NCI-H128 (cell line): ENCODE results near the gene CARF.
"Not testable (repeated sequence)": the region's sequence is repeated elsewhere in the genome, so short reads cannot be mapped to it uniquely, and the experiment has no call there.

ENCODE experiments used
- DNase-seq: peaks from one replicate; lab custom pipeline; 2025; ENCODE audit not compliant: unreplicated experiment; lab: John Stamatoyannopoulos, UW

CARF gene

DNA sequence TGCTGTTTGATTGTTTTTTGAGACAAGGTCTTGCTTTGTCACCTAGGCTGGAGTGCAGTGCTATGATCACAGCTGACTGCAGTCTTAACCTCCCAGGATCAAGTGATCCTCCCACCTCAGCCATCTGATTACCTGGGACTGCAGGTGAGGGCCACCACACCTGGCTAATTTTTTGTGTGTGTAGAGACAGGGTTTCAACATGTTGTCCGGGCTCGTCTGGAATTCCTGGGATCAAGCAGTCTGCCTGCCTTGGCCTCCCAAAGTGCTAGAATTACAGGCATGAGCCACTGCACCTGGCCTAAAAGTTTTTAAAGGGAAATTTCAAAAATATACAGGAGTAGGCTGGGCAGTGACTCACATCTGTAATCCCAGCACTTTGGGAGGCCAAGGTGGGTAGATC, 22.4 kb downstream of the CARF start:
- no peak for DNase-seq

DNA sequence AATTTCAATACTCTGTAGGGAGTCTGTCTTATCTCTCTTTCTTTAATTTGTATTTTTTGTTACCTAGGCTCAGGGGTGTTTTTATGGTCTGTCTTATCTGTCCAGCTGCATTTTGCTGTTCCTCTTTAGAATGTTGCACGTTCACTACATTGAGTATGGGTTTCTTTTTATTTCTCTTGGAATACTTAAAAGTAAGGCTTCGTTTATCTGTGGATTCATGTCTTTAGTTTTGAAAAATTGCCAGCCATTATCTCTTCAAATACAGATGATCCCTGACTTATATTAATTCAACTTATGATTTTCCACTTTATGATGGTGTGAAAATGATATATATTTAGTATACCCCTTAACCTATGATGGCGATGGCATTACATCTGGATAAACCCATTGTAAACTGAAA, 26.9 kb downstream of the CARF start:
- no peak for DNase-seq

DNA sequence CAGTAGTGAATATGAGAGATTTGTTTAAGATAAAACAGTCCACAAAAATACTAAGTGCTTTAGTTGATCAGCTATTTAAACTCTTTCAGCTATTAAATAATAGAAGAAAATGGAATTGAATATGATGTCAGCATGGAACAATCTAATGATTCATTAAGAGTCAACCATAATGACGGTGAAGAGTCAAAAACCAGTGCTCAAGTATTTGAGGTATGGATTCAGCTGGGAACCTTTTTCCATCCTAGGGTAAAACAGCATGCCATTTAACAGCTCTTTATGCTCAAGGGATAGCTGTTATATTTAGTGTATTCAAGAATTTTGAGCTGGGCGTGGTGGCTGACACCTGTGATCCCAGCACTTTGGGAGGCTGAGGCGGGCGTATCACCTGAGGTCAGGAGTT, 29.7 kb downstream of the CARF start:
- no peak for DNase-seq

DNA sequence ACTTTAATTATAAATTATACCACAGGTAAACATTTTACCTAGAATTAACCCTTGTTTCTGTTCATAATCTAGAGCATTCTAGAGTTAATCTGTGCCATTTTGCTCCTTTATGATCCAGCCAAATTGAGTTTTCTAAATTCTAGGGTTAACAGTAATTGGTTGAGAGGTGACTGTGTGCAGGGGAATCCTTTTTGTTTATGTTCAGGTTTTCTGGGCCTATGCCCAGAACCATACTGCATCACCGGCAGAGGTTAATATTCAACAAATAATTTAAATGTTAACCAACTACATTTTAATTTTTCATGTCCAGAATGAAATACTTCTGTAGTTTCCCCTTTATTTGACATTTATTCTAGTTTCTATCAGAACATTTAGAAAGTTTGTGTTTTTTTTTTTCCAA, 32.3 kb downstream of the CARF start:
- DNase-seq, result no peak

DNA sequence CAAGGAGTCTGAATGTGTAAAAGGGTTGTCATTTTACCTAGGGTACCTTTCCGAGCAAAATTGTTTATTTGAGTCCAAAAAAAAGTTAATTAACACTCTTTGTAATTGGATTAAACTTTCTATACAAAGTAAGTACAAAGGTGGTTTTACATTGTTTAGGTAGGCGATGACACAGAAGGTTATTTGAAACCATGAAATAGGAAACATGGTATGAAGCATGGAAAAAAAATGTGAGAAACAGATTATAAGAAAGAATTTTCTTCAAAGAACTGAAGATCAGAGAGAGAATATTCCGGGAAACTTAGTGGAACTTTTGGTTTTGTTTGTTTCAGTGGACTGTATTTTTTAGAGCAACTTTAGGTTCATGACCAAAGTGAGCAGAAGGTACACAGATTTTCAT, 32.7 kb downstream of the CARF start:
- no peak for DNase-seq

DNA sequence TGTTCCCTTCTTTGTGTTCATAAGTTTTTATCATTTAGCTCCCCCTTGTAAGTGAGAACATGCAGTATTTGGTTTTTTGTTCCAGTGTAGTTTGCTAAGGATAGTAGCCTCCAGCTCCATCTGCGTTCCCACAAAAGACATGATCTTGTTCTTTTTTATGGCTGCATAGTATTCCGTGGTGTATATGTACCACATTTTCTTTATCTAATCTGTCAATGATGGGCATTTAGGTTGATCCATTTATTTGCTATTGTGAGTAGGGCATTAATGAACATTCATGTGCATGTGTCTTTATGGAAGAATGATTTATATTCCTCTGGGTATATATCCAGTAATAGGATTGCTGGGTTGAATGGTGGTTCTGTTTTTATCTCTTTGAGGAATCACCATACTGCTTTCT, 33.4 kb downstream of the CARF start:
- DNase-seq, result no peak

DNA sequence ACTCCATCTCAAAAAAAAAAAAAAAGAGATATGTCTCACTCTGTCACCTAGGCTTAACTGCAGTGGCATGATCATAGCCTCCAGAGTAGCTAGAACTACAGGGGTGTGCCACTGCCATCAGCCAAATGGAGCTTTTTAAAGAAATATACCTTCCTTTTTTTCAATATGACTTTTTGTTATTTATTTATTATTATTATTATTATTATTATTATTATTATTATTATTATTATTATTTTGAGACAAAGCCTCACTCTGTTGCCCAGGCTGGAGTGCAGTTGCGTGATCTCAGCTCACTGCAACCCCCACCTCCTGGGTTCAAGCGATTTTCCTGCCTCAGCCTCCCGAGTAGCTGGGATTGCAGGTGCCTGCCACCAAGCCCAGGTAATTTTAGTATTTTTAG, 37.3 kb downstream of the CARF start:
- not testable (repeated sequence) for DNase-seq

DNA sequence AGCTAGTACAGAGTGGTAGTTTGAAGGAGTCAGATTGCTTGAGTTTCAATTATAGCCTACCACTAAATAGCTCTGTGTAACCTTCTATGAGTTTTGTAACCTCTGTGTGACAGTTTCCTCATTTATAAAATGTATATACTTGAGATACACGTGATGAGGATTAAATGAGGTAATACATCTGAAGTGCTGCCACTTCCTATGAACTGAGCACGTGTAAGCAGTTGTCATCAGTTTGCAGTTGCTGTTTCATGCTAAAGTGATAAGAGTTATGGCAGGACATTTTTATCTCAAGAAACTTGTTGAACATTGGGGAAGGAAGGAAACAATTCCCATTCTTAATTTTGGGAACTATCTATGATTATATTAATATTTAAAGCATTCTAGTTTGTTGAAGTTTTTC, 38.5 kb downstream of the CARF start:
- DNase-seq, result no peak

DNA sequence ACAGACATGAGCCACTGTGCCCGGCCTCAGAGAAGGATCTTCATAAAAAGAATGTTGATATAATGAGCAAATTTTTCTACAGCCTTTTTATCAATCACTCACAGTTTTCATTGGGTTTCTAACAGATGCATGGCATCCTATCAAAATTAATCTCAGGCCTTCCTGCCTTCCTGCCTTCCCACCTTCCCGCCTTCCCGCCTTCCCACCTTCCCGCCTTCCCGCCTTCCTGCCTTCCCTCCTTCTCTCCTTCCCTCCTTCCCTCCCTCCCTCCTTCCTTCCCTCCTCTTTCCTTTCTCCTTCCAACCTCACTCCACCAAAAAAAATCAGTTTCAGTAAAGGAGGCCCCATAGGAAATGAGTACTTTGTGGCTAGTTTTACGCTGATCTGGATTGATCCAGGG, 48.4 kb downstream of the CARF start:
- DNase-seq, result no peak

DNA sequence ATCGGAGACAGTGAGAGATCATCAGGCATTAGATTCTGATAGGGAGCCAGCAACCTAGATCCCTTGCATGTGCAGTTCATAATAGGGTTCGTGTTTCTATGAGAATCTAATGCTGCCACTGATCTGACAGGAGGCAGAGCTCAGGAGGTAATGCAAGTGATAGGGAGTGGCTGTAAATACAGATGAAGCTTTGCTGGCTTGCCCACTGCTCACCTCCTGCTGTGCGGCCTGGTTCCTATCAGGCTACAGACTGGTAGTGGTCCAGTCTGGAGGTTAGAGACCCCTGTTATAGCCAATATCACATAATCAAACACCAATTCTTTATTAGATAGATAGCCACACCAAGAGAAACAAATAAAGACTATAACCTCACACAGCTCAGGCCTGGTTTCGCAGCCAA, 51.6 kb downstream of the CARF start:
- no peak for DNase-seq

DNA sequence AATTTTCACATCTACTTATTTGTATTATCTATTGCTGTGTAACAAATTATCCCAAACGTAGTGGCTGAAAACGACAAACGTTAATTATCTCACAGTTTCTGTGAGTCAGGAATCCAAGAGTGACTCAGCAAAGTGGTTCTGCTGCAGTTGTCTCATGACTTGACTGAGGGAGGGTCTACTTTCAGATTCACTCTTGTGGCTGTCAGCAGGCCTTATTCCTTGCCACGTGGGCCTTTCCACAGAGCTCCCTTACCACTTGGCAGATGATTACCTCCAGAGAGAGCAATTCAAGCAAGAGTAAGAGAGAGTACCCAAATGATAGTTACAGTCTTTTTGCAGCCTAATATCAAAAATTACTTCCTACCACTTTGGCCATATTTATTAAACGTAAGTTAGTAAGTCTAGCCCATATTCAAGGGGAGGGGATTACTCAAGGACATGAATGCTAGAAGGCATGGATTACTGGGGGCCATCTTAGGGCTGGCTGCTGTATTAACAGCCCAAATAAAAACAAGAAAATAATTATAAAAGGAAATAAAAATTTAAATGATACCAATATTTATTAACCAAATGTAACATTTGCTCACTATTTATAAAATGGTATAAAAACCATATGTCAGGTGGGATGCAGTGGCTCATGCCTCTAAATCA, 53.9 kb downstream of the CARF start:
- DNase-seq, result no peak

DNA sequence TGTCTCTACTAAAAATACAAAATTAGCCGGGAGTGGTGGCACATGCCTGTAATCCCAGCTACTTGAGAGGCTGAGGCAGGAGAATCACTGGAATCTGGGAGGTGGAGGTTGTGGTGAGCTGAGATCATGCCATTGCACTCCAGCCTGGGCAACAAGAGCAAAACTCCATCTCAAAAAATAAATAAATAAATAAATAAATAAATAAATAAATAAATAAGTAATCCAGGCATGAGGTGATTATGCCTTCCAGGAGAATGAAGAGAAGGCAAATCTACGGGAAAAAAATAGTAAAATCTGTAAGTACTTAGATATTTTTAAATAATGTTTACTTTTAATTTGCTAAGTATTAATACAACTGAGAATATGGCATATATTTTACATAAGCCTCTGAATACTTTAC, 57.3 kb downstream of the CARF start:
- DNase-seq, result not testable (repeated sequence)

DNA sequence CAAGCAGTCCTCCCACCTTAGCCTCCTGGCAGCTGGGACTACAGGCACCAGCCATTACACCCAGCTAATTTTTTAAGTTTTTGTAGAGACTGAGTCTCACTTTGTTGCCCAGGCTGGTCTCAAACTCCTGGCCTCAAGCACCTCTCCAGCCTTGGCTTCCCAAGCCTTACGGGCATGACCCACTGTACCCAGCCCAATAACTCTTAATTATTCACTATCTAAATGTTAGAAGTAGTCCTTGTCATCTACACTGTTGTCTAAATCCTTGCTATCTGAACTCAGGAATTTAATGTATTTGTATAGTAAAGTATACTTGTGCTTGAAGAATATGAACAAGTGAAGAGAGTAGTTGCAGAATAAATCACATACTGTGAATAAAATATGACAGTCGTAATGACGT, 64.7 kb downstream of the CARF start:
- no peak for DNase-seq

DNA sequence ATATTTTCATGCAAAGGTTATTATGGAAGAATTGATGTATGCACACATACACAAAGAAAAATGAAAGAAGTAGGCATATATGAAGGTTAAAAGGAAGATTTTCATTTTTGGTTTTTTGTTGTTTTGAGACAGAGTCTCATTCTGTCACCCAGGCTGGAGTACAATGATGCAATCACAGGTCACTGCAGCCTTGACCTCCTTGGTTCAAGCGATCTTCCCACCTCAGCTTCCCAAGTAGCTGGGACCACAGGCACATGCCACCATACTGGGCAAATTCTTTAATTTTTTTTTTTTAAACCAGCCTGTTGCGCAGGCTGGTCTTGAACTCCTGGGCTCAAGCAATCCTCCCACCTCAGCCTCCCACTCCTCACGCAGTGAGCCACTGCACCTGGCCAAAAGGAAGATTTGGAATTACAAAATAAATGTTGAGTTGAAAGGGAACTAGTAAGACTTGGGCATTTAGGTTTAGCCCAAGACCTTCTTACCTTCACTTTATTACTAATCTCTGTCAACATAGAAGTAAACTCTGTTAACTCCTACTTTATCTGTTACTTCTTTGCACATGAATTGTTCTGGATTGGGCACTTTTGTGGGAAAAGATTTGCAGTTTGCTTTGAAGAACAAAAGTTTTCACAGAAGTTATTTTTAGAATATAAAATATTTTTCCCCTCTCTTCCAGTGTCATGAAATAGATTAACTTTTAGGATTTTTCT, 70.9 kb downstream of the CARF start:
- DNase-seq, result no peak

DNA sequence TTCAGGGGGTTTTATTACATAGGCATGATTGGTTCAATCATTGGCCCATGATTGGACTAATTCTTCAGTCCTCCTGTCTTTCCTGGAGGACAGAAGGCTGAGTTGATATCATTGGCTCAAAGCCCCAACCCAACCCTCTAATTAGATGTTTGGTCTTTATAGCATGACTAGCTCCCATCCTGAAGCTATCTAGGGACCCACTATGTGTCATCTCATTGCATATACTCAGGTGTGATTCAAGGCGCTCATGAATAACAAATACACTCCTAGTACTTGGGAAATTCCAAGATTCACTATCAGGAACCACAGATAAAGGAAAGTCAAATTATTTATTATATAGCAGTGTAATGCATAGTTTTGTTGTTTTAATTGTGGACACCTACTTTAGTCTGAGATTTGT, 77.7 kb downstream of the CARF start:
- DNase-seq, result no peak

DNA sequence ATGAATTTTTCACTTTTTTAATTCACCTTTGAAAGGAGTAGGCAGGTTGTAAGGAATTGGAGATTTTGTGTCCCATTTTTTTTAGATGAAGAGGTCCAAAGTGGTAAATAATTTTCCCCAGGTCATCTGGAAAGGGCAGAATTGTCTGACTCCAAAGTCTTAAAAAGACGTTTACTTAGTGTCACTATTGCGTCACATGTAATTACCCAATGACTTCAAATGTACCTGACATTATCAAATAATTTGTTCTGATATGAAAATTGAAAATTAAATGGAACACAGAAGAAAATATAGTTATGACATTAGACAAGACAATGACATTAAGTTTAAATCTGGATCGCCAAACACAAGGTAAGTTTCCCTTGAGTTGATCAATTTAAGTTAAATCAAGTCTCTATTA, 78.4 kb downstream of the CARF start:
- DNase-seq, result no peak

DNA sequence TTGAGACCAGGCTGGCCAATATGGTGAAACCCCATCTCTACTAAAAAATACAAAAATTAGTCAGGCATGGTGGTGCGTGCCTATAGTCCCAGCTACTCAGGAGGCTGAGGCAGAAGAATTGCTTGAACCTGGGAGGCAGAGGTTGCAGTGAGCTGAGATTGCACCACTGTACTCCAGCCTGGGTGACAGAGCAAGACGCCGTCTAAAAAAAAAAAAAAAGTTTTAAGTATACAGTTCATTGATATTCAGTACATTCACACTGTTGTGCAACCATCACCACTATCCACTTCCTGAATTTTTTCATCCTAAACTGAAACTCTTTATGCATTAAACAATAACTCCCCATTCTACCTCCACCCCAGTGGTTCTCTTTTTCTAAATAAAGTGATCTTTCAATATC, 85.0 kb downstream of the CARF start:
- DNase-seq, result not testable (repeated sequence)

DNA sequence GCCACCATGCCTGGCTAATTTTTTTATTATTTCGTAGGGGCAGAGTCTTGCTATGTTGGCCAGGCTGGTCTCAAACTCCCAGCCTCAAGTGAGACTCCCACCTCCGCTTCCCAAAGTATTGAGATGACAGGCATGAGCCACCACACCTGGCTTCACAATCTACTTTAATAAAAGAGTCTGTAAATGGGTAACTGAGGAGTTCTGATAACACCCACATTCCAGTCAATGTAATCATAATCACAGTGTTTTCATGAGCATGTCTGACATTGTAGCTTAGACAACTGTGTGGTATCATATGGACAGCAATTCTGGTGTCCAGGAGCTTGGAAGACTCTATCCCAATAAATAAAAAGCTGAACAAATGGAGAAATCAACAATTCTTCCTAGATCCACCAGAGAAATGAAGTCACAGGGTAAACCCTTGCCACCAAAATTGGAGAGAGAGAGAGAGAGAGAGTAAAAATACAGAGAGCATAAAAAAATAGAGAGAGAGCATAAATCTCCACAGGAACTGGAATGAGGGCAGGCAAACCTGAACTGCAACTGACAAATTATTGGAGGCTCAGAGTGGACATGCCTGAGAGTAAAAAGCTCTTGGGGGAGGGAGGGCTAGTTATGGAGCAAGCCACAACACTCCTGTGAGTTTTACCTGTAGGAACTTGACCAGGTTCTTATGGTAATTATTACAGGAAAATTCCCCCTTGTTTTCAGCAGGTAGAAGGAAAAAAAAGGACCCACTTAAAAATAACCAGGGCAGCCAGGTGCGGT, 90.2 kb downstream of the CARF start:
- DNase-seq, result no peak

DNA sequence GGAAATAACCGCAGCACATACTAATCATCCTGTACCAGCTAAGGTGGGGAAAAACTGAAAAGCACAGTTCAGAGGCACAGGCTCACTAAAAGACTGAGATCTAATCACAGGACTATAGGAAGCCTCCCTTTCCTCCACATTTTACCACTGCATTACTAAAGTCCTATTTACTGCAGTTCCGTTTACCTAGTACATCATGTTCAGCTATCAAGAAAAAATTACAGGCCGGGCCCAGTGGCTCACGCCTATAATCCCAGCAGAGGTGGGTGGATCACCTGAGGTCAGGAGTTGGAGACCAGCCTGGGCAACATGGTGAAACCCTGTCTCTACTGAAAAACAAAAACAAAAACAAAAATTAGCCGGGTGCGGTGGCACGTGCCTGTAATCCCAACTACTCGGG, 91.6 kb downstream of the CARF start:
- DNase-seq, result no peak

DNA sequence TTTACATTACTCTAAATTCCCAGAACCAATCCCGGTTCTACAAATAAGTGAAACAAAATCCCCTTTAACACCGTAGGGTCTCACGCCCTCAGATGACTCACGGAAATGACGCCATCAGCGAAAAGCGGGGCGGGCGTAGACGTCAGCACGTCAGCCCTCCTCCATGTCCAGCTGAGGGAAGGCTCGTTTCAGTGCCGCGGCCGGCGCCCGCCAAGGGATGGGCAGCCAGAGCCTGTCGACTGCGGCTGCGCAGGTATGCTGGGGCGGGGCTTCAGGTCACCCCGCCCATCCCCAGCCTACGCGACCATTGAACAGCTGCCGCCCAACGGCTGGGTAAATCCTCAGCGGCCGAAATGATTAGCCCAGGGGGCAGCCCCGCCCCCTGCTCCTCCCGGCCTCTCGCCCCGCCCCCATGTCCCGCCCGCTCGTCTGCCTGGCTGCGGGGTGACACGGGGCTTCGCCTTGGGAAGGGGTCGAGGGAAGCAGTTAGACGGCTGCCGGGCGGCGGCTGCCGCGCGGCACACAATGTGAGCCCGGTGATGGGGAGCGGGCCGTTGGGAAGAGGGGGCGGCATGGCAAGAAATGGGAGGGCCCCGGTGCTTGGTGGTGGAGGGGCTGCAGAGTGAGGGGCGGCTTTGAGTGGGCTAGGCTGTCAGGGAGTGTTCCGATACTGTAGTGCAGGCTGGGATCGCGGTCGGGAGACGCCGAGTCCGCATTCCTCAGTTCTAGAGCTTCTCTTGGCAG, 102.6 kb downstream of the CARF start, which contains the start of gene NBEAL1:
Gene NBEAL1 (plus strand): TSS at position 420 of the 744 bp plus-strand sequence. CDS start 1,510 bp downstream, outside the sequence.
- peak; percentile 82 for DNase-seq

DNA sequence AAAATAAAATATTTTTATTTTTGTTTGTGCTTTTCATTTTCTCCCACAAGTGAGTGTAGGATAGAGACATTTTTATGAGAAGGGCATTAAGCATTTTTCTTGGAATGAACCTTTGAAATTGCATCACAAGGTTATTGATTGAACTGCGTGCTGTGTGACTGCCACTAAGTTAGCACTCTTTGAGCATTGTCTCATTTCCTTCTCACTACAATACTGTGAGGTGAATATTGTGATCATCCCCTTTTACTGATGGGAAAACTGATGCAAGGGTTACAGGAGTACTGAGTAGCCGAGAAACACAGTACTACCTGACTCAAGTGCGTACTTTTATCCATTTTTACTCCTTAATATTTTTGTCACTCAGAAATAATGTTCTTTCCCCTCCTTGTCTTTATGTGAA, 104.6 kb downstream of the CARF start:
- no peak for DNase-seq
